ENCODE data around the gene AGA. TPM values are rescaled to one million over a fixed set of nuclear protein-coding genes. Genes with fewer than 3 reads are reported as not detected.

The AGA gene
- polyA plus RNA-seq, 1 experiment: 61.8 TPM

GRCh38 chr4:177444911-177445736 lies 2.9 kb upstream of the AGA start:
- POLR2A ChIA-PET: no interaction called here
- CTCF ChIA-PET: no interaction called here
- H3K4me3 ChIP-seq (ENCODE audit: low read depth, low read length): peak overlapping the region; percentile 48

GRCh38 chr4:177441061-177441802 lies 1.0 kb downstream of the AGA start:
- no peak for DNase-seq (ENCODE audit: low read depth, low spot score)
- ChIA-PET CTCF (interaction anchor here (0.6 to 1.9 kb wide), 2 partner anchors 66 to 191 kb away, joined by 3 to 6 read pairs; no protein-coding TSS in a partner anchor), POLR2A (interaction anchor here (0.5 to 1.8 kb wide), 4 partner anchors 13 to 168 kb away, joined by 3 to 13 read pairs (median 4); no protein-coding TSS in a partner anchor)

More at GRCh38 chr4:177444911-177445736, 2.9 kb upstream of the AGA start:
- no peak for DNase-seq (ENCODE audit: low read depth, low spot score)
- Histone ChIP-seq H3K27me3 (ENCODE audit: control insufficient read depth, insufficient read depth, low read length) (no peaks in the 10 kb centered on the region), H3K9me3 (ENCODE audit: control insufficient read depth, insufficient read depth, low read length) (peaks cover 6% of the 10 kb centered on the region), H3K27ac (ENCODE audit: low read depth, low read length) (no peak overlapping the region)
- TF ChIP-seq CTCF (IDR thresholded peaks at IDR 0.05; ENCODE audit: low read depth, low read length): no peak

GRCh38 chr4:177436456-177436855 lies 5.8 kb downstream of the AGA start:
- Histone ChIP-seq H3K4me3 (ENCODE audit: low read depth, low read length) (no peak overlapping the region), H3K9me3 (ENCODE audit: control insufficient read depth, insufficient read depth, low read length) (no peaks in the 10 kb centered on the region), H3K27ac (ENCODE audit: low read depth, low read length) (no peak overlapping the region), H3K27me3 (ENCODE audit: control insufficient read depth, insufficient read depth, low read length) (no peaks in the 10 kb centered on the region)
- no peak for DNase-seq (ENCODE audit: low read depth, low spot score)
- no peak for TF ChIP-seq CTCF (IDR thresholded peaks at IDR 0.05; ENCODE audit: low read depth, low read length)
- POLR2A ChIA-PET: no interaction called here
- CTCF ChIA-PET: no interaction called here

More at GRCh38 chr4:177441061-177441802, 1.0 kb downstream of the AGA start:
- TF ChIP-seq CTCF (IDR thresholded peaks at IDR 0.05; ENCODE audit: low read depth, low read length): peak; percentile 26; the same call in 1 of the 2 replicates
- H3K27ac ChIP-seq (ENCODE audit: low read depth, low read length): peak overlapping the region; percentile 92
- no peaks in the 10 kb centered on the region for H3K27me3 ChIP-seq (ENCODE audit: control insufficient read depth, insufficient read depth, low read length)
- H3K4me3 ChIP-seq (ENCODE audit: low read depth, low read length): peak overlapping the region; percentile 83
- H3K9me3 ChIP-seq (ENCODE audit: control insufficient read depth, insufficient read depth, low read length): peaks cover 4% of the 10 kb centered on the region; the same call in 1 of the 2 replicates

GRCh38 chr4:177434667-177435066 lies 7.6 kb downstream of the AGA start:
- CTCF ChIA-PET: no interaction called here
- Histone ChIP-seq H3K4me3 (ENCODE audit: low read depth, low read length) (no peak overlapping the region), H3K27ac (ENCODE audit: low read depth, low read length) (no peak overlapping the region), H3K27me3 (ENCODE audit: control insufficient read depth, insufficient read depth, low read length) (no peaks in the 10 kb centered on the region), H3K9me3 (ENCODE audit: control insufficient read depth, insufficient read depth, low read length) (no peaks in the 10 kb centered on the region)
- POLR2A ChIA-PET: no interaction called here
- no peak for DNase-seq (ENCODE audit: low read depth, low spot score)
- TF ChIP-seq CTCF (IDR thresholded peaks at IDR 0.05; ENCODE audit: low read depth, low read length): no peak

- Histone ChIP-seq H3K27ac (ENCODE audit: low read depth, low read length) (no peak overlapping the region), H3K27me3 (ENCODE audit: control insufficient read depth, insufficient read depth, low read length) (no peaks in the 10 kb centered on the region), H3K9me3 (ENCODE audit: control insufficient read depth, insufficient read depth, low read length) (no peaks in the 10 kb centered on the region), H3K4me3 (ENCODE audit: low read depth, low read length) (no peak overlapping the region)
- peak; percentile 21 for DNase-seq (ENCODE audit: low read depth, low spot score)
- TF ChIP-seq CTCF (IDR thresholded peaks at IDR 0.05; ENCODE audit: low read depth, low read length): no peak
- ChIA-PET CTCF (no interaction called here), POLR2A (no interaction called here)
Measured at GRCh38 chr4:177427192-177427591, 15.0 kb downstream of the AGA start.

Data from AG04450 (cell line).